ENCODE data around the gene ECEL1. TPM values are rescaled to one million over a fixed set of nuclear protein-coding genes. Genes with fewer than 3 reads are reported as not detected.
A peak's percentile ranks its signal among the peaks of the same experiment; 100 is the strongest.
"Not testable (repeated sequence)": the region's sequence is repeated elsewhere in the genome, so short reads cannot be mapped to it uniquely, and the experiment has no call there.

Gene ECEL1
- total RNA-seq, 1 donor from 2014 or later: not detected

GRCh38 chr2:232441922-232442321 is 45.7 kb downstream of the ECEL1 start:
- not testable (repeated sequence) for H3K36me3 Mint-ChIP-seq (ENCODE audit: low read depth); DNase-seq (ENCODE audit: low spot score); H3K27ac Mint-ChIP-seq; H3K4me3 Mint-ChIP-seq; H3K4me1 Mint-ChIP-seq (ENCODE audit: low read depth); H3K27me3 Mint-ChIP-seq (ENCODE audit: insufficient read depth); H3K9me3 Mint-ChIP-seq
- intact Hi-C loops (cut with micrococcal nuclease): loop anchor here (5.0 kb wide), 1 partner anchor 120 kb away; no protein-coding TSS in a partner anchor

DNA sequence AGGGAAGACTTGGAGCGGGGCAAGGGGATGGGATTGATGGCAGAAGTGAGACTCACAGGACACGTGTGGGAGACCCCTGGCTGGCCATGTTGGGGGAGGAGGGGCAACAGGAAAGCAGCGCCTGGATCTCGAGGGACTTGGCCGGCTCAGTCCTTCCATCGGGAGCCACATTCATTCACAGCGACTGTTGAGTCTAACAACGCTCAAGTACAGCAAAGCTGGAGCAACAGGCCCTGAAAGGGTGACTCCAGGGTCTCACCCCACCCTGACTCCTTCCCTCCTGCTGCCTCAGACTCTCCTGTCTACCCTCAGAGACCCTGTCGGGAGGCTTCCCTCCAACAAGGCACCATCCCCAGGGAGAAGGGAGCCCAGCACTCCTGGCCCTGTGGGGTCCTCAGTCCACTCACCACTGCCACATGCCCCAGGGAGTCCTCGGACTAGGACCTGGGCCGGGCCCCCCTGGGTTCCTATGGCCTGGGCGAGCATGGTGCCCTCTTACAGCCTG is 46.4 kb downstream of the ECEL1 start:
- Mint-ChIP-seq H3K4me1 (ENCODE audit: low read depth) (no peaks in the 10 kb centered on the region), H3K27me3 (ENCODE audit: insufficient read depth) (peaks cover 2% of the 10 kb centered on the region), H3K27ac (no peak overlapping the region), H3K36me3 (ENCODE audit: low read depth) (no peaks in the 10 kb centered on the region), H3K9me3 (no peaks in the 10 kb centered on the region), H3K4me3 (no peak overlapping the region)
- intact Hi-C loops (cut with micrococcal nuclease): loop anchor here (5.0 kb wide), 1 partner anchor 119 kb away; no protein-coding TSS in a partner anchor
- DNase-seq (ENCODE audit: low spot score): no peak

DNA sequence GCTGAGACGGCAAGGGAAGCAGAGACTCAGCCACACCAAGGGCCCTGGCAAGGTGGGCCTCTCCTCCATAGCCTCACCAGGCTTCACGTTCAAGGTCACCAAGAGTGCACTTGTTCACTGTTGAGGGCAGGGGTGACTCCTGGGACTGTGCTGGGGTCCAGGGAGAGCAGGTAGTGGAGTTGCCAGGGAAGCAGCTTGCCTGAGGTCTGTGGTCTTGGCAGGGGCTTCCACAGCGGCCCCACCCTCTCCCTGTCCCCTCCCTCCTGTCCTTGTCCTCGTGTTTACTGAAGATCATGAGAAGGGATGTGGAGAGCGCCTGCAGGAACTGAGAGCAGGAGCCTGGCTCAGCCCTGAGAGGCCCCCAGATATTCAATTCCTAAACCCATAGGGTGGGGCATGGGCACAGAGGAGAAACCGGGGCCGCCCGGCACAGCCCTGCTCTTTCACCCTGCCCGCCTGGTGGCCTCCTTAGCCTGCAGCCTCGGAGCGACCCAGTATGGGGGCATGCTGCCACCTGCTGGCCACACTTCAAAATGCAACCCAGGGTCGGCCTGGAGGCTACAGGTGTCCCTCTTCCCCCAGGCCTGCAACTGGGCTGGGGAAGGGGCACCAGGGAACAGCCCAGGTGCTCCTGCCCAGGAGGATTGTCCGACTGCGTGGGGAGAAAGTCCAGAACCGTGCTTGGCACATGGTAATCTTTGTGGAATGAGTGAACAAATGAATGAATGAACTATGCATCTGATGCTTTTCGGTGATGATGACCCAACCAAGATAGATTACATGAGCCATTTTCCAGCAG is 47.2 kb downstream of the ECEL1 start:
- H3K27ac Mint-ChIP-seq: not testable (repeated sequence)
- intact Hi-C loops (cut with micrococcal nuclease): loop anchor here (1.0 to 5.0 kb wide), 5 partner anchors 76 to 588 kb away; no protein-coding TSS in a partner anchor
- peak; percentile 78 for DNase-seq (ENCODE audit: low spot score)

GRCh38 chr2:232439758-232440135 is 47.9 kb downstream of the ECEL1 start:
- intact Hi-C loops (cut with micrococcal nuclease): loop anchor here (1.0 to 5.0 kb wide), 5 partner anchors 75 to 587 kb away; no protein-coding TSS in a partner anchor
- H3K27ac Mint-ChIP-seq: peak overlapping the region; percentile 34
- H3K27me3 Mint-ChIP-seq (ENCODE audit: insufficient read depth): peaks cover 2% of the 10 kb centered on the region
- H3K4me3 Mint-ChIP-seq: no peak overlapping the region
- no peak for DNase-seq (ENCODE audit: low spot score)
- H3K4me1 Mint-ChIP-seq (ENCODE audit: low read depth): no peaks in the 10 kb centered on the region
- no peaks in the 10 kb centered on the region for H3K36me3 Mint-ChIP-seq (ENCODE audit: low read depth)
- no peaks in the 10 kb centered on the region for H3K9me3 Mint-ChIP-seq

More for the DNA sequence above, 47.2 kb downstream of the ECEL1 start:
- H3K9me3 Mint-ChIP-seq; H3K4me1 Mint-ChIP-seq (ENCODE audit: low read depth); H3K4me3 Mint-ChIP-seq; H3K27me3 Mint-ChIP-seq (ENCODE audit: insufficient read depth); H3K36me3 Mint-ChIP-seq (ENCODE audit: low read depth): not testable (repeated sequence)

DNA sequence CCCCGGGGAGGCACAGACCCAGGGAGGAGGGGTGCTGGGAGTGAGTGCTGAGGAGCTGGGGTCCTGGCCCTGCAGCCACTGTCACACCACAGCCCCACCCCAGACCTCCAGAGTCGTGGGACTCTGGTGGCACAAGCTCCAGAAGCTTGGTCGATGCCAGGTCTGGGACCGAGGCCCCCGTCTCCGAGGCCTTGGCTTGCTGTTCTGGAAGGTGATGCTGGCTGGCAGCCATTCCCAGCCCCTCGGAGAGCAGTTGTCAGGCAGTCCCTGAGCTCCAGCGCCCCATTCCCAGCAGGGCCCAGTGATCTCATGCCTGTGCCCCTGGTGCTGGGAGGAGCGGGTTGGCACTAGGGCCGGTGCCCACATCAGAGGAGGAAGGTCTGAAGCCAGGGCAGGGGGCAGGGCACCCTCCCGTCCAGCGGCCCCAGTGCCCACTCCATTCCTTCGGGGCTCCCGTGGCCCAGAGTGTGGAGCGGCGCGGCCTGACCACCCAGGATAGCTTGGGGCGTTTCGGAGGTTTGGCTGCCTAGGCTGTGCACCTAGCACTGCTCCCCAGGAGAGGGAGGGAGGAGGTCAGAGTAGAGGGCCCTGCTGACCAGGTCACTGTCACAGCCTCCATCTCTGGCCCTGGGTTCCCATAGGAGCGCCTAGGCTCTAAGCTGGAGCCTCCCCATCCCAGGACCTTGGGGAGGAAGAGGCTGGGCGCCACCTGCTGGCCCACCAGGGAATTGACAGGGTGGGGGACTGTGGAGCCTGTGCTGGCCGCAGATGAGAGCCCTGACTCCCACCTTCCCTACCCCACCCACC is 48.5 kb downstream of the ECEL1 start:
- Mint-ChIP-seq H3K36me3 (ENCODE audit: low read depth) (no peaks in the 10 kb centered on the region), H3K9me3 (no peaks in the 10 kb centered on the region), H3K27ac (no peak overlapping the region), H3K27me3 (ENCODE audit: insufficient read depth) (peaks cover 2% of the 10 kb centered on the region), H3K4me1 (ENCODE audit: low read depth) (no peaks in the 10 kb centered on the region), H3K4me3 (no peak overlapping the region)
- intact Hi-C loops (cut with micrococcal nuclease): no loop called here
- no peak for DNase-seq (ENCODE audit: low spot score)

DNA sequence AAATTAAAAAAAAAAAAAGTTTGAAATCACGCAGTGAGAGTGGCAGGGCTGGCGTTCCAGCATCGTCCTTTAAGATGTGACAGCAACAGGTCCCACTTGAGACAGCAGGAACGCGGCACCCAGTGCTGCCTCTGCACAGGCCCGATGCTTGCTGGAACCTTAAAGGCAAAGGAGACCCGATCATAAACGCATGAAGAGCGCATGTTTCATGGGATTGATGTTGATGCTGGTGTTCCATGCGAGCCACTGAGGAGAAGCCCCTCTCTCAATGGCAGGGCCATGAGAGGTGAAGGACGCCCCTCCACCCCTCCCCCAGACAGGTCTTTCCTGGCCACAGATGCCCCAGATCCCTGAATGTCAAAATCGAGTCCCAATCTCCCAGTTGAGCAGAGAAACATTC is 49.5 kb downstream of the ECEL1 start:
- Mint-ChIP-seq H3K4me1 (ENCODE audit: low read depth) (no peaks in the 10 kb centered on the region), H3K36me3 (ENCODE audit: low read depth) (no peaks in the 10 kb centered on the region), H3K27ac (no peak overlapping the region), H3K27me3 (ENCODE audit: insufficient read depth) (peaks cover 2% of the 10 kb centered on the region), H3K9me3 (no peaks in the 10 kb centered on the region), H3K4me3 (no peak overlapping the region)
- intact Hi-C loops (cut with micrococcal nuclease): no loop called here
- DNase-seq (ENCODE audit: low spot score): no peak

GRCh38 chr2:232437195-232437571 is 50.5 kb downstream of the ECEL1 start:
- Mint-ChIP-seq H3K4me1 (ENCODE audit: low read depth) (no peaks in the 10 kb centered on the region), H3K27me3 (ENCODE audit: insufficient read depth) (peaks cover 2% of the 10 kb centered on the region), H3K27ac (no peak overlapping the region), H3K9me3 (no peaks in the 10 kb centered on the region), H3K36me3 (ENCODE audit: low read depth) (no peaks in the 10 kb centered on the region), H3K4me3 (no peak overlapping the region)
- intact Hi-C loops (cut with micrococcal nuclease): no loop called here
- DNase-seq (ENCODE audit: low spot score): no peak

- H3K27me3 Mint-ChIP-seq (ENCODE audit: insufficient read depth): peaks cover 2% of the 10 kb centered on the region
- H3K4me3 Mint-ChIP-seq: no peak overlapping the region
- no peaks in the 10 kb centered on the region for H3K4me1 Mint-ChIP-seq (ENCODE audit: low read depth)
- H3K27ac Mint-ChIP-seq: no peak overlapping the region
- no peaks in the 10 kb centered on the region for H3K9me3 Mint-ChIP-seq
- H3K36me3 Mint-ChIP-seq (ENCODE audit: low read depth): no peaks in the 10 kb centered on the region
- intact Hi-C loops (cut with micrococcal nuclease): no loop called here
- no peak for DNase-seq (ENCODE audit: low spot score)
Observed at GRCh38 chr2:232436381-232437194, 51.0 kb downstream of the ECEL1 start.

GRCh38 chr2:232435805-232436204 is 51.8 kb downstream of the ECEL1 start:
- Mint-ChIP-seq H3K36me3 (ENCODE audit: low read depth) (no peaks in the 10 kb centered on the region), H3K27ac (no peak overlapping the region), H3K9me3 (no peaks in the 10 kb centered on the region), H3K4me1 (ENCODE audit: low read depth) (no peaks in the 10 kb centered on the region), H3K4me3 (no peak overlapping the region), H3K27me3 (ENCODE audit: insufficient read depth) (peaks cover 4% of the 10 kb centered on the region)
- intact Hi-C loops (cut with micrococcal nuclease): no loop called here
- no peak for DNase-seq (ENCODE audit: low spot score)

- H3K4me3 Mint-ChIP-seq: no peak overlapping the region
- no peaks in the 10 kb centered on the region for H3K9me3 Mint-ChIP-seq
- H3K4me1 Mint-ChIP-seq (ENCODE audit: low read depth): no peaks in the 10 kb centered on the region
- H3K36me3 Mint-ChIP-seq (ENCODE audit: low read depth): no peaks in the 10 kb centered on the region
- no peak for DNase-seq (ENCODE audit: low spot score)
- intact Hi-C loops (cut with micrococcal nuclease): no loop called here
- peaks cover 6% of the 10 kb centered on the region for H3K27me3 Mint-ChIP-seq (ENCODE audit: insufficient read depth)
- no peak overlapping the region for H3K27ac Mint-ChIP-seq
Observed at GRCh38 chr2:232435375-232435648, 52.3 kb downstream of the ECEL1 start.

DNA sequence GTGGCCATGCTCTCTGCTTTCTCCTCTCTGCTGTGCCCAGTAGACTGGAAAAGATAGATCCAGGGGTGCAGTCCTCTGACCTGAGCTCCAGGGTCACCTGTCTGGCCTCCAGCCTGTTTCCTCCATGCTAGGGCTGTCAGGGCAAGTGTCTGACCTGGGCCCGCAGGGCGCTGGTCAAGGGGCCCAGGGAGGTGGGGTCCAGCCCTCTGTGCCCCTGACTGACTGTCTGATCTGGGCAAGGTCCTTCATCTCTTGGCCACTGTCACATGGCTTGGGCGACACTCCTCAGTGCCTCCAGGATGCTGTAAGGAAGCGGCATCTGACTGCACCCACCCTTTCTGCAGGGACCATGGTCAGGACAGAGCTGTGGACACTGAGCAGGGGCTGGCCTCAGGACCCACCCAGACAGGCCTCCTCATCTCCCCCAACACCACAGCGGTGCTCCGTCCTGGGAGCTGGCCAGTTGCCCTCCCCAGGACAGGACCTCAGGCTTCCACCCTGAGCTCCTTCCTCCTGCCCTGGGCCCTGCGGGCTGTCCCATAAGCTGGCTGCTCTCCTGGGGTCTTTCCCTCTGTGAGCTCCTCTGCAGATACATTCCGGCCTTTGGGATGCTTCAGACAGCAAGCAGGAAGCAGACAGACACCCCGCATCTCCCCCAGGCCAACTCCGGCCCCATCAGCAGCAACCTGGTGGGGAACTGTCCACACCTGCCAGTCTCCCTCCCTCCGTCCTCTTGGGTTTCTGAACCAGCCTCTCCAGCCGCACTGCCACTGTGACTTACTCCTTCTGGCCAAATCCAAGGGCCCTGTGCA is 52.9 kb downstream of the ECEL1 start:
- Mint-ChIP-seq H3K4me1 (ENCODE audit: low read depth) (no peaks in the 10 kb centered on the region), H3K4me3 (no peak overlapping the region), H3K27me3 (ENCODE audit: insufficient read depth) (peaks cover 12% of the 10 kb centered on the region), H3K27ac (no peak overlapping the region), H3K9me3 (no peaks in the 10 kb centered on the region), H3K36me3 (ENCODE audit: low read depth) (no peaks in the 10 kb centered on the region)
- intact Hi-C loops (cut with micrococcal nuclease): no loop called here
- DNase-seq (ENCODE audit: low spot score): no peak

DNA sequence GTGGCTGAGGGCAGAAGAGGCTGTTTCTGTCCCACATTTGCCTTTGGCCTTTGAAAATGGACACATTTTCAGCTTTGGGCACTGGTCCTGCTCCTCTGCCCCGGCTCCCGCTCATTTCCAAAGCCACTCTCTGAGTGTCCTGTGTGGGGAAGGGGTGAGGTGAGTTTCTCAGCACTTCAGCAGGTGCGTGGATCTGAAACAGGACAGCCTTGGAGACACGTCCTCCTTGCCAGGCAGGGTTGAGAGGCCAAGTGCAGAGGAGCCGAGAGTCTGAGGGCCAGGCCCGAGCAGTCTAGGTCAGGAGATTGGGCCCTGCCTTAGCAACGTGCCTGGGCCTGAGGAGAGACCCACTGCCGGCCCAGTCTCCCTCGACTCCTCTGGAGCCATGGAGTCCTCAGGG is 53.5 kb downstream of the ECEL1 start:
- Mint-ChIP-seq H3K4me1 (ENCODE audit: low read depth) (no peaks in the 10 kb centered on the region), H3K36me3 (ENCODE audit: low read depth) (no peaks in the 10 kb centered on the region), H3K9me3 (no peaks in the 10 kb centered on the region), H3K27me3 (ENCODE audit: insufficient read depth) (peaks cover 12% of the 10 kb centered on the region), H3K27ac (no peak overlapping the region), H3K4me3 (no peak overlapping the region)
- intact Hi-C loops (cut with micrococcal nuclease): no loop called here
- DNase-seq (ENCODE audit: low spot score): no peak
